Smooth muscle cell (in vitro differentiated cells): ENCODE data around the gene HCAR2. TPM values are rescaled to one million over a fixed set of nuclear protein-coding genes. Genes with fewer than 3 reads are reported as not detected.

ENCODE experiments used
- DNase-seq: peaks from one replicate; lab custom pipeline; 2025; ENCODE audit not compliant: unreplicated experiment; lab: John Stamatoyannopoulos, UW
- H2AFZ ChIP-seq: fragments of 200-600 bp; sonication (generic); 2 replicates; pipeline ENCODE4 v1.6.0; 2016; ENCODE audit warnings: antibody characterized with exemption, low read depth, mild to moderate bottlenecking
- H3F3A ChIP-seq: fragments of 200-600 bp; sonication (generic); 2 replicates; pipeline ENCODE4 v1.6.0; 2017; ENCODE audit warnings: antibody characterized with exemption, low read depth
- H3K27ac ChIP-seq: fragments of 200-600 bp; sonication (generic); 2 replicates; pipeline ENCODE4 v1.5.1; 2016; ENCODE audit warnings: low read depth, mild to moderate bottlenecking
- H3K27me3 ChIP-seq: fragments of 200-600 bp; sonication (generic); 2 replicates; pipeline ENCODE4 v1.6.1; 2016; ENCODE audit warnings: low read depth, mild to moderate bottlenecking
- H3K36me3 ChIP-seq: fragments of 200-600 bp; sonication (generic); 2 replicates; pipeline ENCODE4 v1.5.1; 2016; ENCODE audit warnings: low read depth
- H3K4me1 ChIP-seq: fragments of 200-600 bp; sonication (generic); 2 replicates; pipeline ENCODE4 v1.5.1; 2016; ENCODE audit warnings: low read depth
- H3K4me2 ChIP-seq: fragments of 200-600 bp; sonication (generic); 2 replicates; pipeline ENCODE4 v1.6.0; 2016; ENCODE audit warnings: mild to moderate bottlenecking
- H3K4me3 ChIP-seq: fragments of 200-600 bp; sonication (generic); 2 replicates; pipeline ENCODE4 v1.5.1; 2016; ENCODE audit warnings: mild to moderate bottlenecking
- H3K79me2 ChIP-seq: fragments of 200-600 bp; sonication (generic); 2 replicates; pipeline ENCODE4 v1.6.0; 2016; ENCODE audit warnings: low read depth, mild to moderate bottlenecking
- H3K9ac ChIP-seq: fragments of 200-600 bp; sonication (generic); 2 replicates; pipeline ENCODE4 v1.6.0; 2016; ENCODE audit warnings: low read depth
- H3K9me3 ChIP-seq: fragments of 200-600 bp; sonication (generic); replicated peaks from 2 replicates; pipeline ENCODE4 v1.5.1; 2016; ENCODE audit warnings: low read depth
- H4K20me1 ChIP-seq: fragments of 200-600 bp; sonication (generic); 2 replicates; pipeline ENCODE4 v1.6.0; 2016; ENCODE audit warnings: low read depth
- CTCF ChIP-seq: fragments of 200-600 bp; sonication (generic); IDR thresholded peaks from 2 replicates; pipeline ENCODE4 v1.5.1; 2017; ENCODE audit warnings: borderline replicate concordance, mild to moderate bottlenecking, antibody characterized with exemption; ENCODE audit not compliant: insufficient read depth, poor library complexity, severe bottlenecking
- WGBS: methylation state at CpG from one replicate; pipeline ENCODE4 v1.1.7; 2016; ENCODE audit warnings: low lambda C conversion rate; 5-methylcytosine and 5-hydroxymethylcytosine counted together
- polyA plus RNA-seq: library from polyadenylated mRNA; unstranded; fragments of >200 nt; fragmentation: Nextera tagmentation; extraction: Ambion mirVana; gene quantifications from 2 replicates; pipeline ENCODE4 v1.2.1, GENCODE V29; 2016
- total RNA-seq: library from RNA; depleted of rRNA; stranded (reverse); fragments of >200 nt; gene quantifications from 2 replicates; pipeline ENCODE4 v1.2.3, GENCODE V29; 2014

Gene HCAR2
- total and polyA plus RNA-seq, 2 experiments from 2014 or later, result 0.63 to 2.0 TPM

- H3K79me2 ChIP-seq, result no peaks in the 10 kb centered on the region
- no peaks in the 10 kb centered on the region for H3K36me3 ChIP-seq
- H3K4me3 ChIP-seq, result no peak overlapping the region
- no peak overlapping the region for H3K27ac ChIP-seq
- H3F3A ChIP-seq, result no peaks in the 10 kb centered on the region
- H3K4me2 ChIP-seq, result no peak overlapping the region
- WGBS, result 78% methylated on average over 2 of the region's 2 CpGs
- no peaks in the 10 kb centered on the region for H4K20me1 ChIP-seq
- DNase-seq, result no peak
- H3K9ac ChIP-seq, result no peak overlapping the region
- H2AFZ ChIP-seq, result no peak overlapping the region
- TF ChIP-seq CTCF, result no peak
- H3K9me3 ChIP-seq, result no peaks in the 10 kb centered on the region
- H3K27me3 ChIP-seq, result no peaks in the 10 kb centered on the region
- no peaks in the 10 kb centered on the region for H3K4me1 ChIP-seq
These were observed 30.6 kb downstream of the HCAR2 start for GRCh38 chr12:122672515-122672914.

- Histone ChIP-seq H3F3A (no peaks in the 10 kb centered on the region), H2AFZ (no peak overlapping the region), H3K27me3 (no peaks in the 10 kb centered on the region), H3K36me3 (no peaks in the 10 kb centered on the region), H3K4me2 (no peak overlapping the region), H4K20me1 (no peaks in the 10 kb centered on the region), H3K9ac (no peak overlapping the region), H3K4me1 (no peaks in the 10 kb centered on the region), H3K9me3 (no peaks in the 10 kb centered on the region), H3K4me3 (no peak overlapping the region), H3K27ac (no peak overlapping the region), H3K79me2 (no peaks in the 10 kb centered on the region)
- DNase-seq, result no peak
- TF ChIP-seq CTCF, result no peak
- WGBS, result 89% methylated on average over 5 of the region's 5 CpGs
These were observed 33.6 kb downstream of the HCAR2 start for GRCh38 chr12:122669397-122670070.

- H3K4me2 ChIP-seq, result no peak overlapping the region
- H3K36me3 ChIP-seq, result no peaks in the 10 kb centered on the region
- no peak overlapping the region for H3K9ac ChIP-seq
- DNase-seq, result no peak
- H3K4me1 ChIP-seq, result no peaks in the 10 kb centered on the region
- WGBS, result 82% methylated on average over 2 of the region's 2 CpGs
- H3K4me3 ChIP-seq, result no peak overlapping the region
- H4K20me1 ChIP-seq, result no peaks in the 10 kb centered on the region
- no peak overlapping the region for H2AFZ ChIP-seq
- H3K79me2 ChIP-seq, result no peaks in the 10 kb centered on the region
- H3F3A ChIP-seq, result no peaks in the 10 kb centered on the region
- no peaks in the 10 kb centered on the region for H3K27me3 ChIP-seq
- no peak overlapping the region for H3K27ac ChIP-seq
- no peaks in the 10 kb centered on the region for H3K9me3 ChIP-seq
- no peak for TF ChIP-seq CTCF
These were observed 34.9 kb downstream of the HCAR2 start for GRCh38 chr12:122668268-122668667.

- no peak for DNase-seq
- Histone ChIP-seq H2AFZ (no peak overlapping the region), H3K4me1 (no peaks in the 10 kb centered on the region), H3K36me3 (no peaks in the 10 kb centered on the region), H3K27ac (no peak overlapping the region), H3F3A (no peaks in the 10 kb centered on the region), H3K27me3 (no peaks in the 10 kb centered on the region), H4K20me1 (no peaks in the 10 kb centered on the region), H3K9me3 (no peaks in the 10 kb centered on the region), H3K9ac (no peak overlapping the region), H3K79me2 (no peaks in the 10 kb centered on the region), H3K4me2 (no peak overlapping the region), H3K4me3 (no peak overlapping the region)
- no peak for TF ChIP-seq CTCF
- WGBS, result 91% methylated on average over 5 of the region's 5 CpGs
These were observed 37.4 kb downstream of the HCAR2 start for GRCh38 chr12:122665759-122666158.
